ENCODE data around the gene OSBPL1A.
A peak's percentile ranks its signal among the peaks of the same experiment; 100 is the strongest.

OSBPL1A gene

DNA sequence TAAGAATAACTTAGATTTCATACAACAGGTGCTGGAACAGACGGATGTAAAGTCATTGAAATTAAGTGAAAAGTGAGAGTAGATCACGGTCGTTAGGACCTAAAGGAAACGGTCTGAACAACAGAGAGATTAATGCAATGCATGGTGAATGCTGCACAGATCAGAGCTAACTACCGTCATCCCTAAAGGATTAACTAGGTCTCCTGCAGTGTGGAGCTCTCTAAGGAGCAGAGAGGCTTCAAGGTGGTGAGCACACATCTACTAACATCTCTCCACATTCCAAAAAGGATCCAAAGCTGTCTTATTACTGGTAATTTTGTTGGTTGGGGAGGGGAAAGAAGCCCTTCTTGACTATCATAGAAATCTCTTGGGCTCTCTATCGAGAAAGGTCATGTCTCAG lies 183.5 kb downstream of the OSBPL1A start:
- no peak for DNase-seq

DNA sequence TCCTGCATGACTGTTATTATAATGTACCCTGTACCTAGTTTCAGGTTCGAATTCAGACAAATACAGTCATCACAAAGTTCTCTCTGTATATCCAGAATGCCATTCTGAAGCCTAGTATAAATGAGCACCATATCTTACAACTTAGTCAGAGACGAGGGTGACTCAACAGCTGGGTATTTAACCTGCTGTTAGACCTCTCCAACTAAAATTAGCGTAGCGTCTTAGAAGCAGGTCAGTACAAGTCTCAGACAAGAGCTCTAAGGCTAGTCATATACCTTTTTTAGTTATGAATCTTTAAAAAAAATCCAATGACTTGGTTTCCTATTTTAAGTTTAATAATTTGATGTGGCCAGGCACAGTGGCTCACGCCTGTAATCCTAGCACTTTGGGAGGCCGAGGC lies 184.7 kb downstream of the OSBPL1A start:
- DNase-seq = peak; percentile 67

DNA sequence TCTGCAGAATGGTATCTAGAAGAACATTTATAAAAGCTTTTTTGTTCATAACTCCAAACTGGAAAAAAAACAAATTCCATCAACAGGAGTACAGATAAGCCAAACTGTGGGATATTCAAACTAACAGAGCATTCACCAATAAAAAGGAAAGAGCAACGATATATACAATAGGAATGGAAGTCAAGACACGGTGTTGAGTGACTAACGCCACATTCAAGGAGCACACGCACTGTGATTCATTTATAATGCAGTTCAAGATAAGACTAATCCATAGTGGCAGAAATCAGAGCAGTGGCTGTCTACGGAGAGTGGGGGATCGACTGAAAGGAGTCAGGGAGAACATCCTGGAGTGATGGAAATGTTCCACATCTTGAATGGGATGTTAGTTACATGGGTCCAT lies 188.1 kb downstream of the OSBPL1A start:
- no peak for DNase-seq

DNA sequence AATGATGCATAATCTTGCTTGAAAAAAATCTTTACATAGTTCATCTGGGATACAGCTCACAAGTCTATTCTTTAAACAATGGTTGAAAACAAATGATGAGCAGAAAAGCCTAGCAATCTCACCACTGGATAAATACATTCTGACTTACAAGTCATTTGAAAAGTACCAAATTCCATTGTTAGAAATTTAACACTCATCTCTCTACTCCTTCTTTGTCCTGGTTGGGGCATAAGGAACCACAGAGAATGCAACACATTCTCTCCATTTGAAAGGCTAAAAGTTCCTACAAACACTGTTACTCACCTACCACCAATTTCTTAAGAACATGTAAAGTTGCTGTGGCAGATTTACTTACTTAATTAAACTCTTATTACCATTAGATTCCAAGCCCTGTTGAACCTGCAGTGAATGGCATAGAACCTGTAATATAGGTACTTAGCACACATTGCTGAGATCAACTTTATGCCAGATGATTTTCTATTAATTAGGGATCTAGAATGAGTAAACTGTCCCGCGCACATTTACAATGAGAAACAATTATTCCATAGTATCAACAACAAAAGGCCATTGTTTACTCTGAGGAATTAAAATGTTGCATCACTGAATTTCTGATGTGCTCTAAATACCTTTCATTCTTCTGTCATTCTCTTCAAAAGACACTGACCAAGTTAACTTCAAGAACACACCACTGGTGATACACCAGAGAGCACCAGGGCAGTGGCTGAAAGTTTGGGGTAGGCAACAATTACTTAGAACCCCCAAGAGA lies 189.2 kb downstream of the OSBPL1A start:
- DNase-seq = no peak

DNA sequence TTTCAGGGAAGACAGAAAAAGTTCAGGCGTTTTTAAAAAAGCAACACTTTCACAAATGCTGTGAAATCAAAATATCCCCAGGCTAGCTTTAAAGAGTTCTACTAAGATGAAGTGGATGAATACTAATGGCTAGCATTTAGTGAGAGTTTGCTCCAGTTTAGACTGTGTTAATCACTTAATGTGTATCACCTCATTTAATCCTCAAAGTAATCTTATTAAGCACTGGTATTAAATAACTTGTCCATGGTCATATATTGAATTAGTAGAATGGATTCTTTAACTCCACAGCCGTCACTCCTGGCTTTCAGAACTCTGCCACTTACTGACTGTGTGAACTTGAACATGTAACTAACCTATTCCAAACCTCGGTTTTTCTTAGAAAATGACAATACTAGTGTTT lies 192.7 kb downstream of the OSBPL1A start:
- DNase-seq = no peak

DNA sequence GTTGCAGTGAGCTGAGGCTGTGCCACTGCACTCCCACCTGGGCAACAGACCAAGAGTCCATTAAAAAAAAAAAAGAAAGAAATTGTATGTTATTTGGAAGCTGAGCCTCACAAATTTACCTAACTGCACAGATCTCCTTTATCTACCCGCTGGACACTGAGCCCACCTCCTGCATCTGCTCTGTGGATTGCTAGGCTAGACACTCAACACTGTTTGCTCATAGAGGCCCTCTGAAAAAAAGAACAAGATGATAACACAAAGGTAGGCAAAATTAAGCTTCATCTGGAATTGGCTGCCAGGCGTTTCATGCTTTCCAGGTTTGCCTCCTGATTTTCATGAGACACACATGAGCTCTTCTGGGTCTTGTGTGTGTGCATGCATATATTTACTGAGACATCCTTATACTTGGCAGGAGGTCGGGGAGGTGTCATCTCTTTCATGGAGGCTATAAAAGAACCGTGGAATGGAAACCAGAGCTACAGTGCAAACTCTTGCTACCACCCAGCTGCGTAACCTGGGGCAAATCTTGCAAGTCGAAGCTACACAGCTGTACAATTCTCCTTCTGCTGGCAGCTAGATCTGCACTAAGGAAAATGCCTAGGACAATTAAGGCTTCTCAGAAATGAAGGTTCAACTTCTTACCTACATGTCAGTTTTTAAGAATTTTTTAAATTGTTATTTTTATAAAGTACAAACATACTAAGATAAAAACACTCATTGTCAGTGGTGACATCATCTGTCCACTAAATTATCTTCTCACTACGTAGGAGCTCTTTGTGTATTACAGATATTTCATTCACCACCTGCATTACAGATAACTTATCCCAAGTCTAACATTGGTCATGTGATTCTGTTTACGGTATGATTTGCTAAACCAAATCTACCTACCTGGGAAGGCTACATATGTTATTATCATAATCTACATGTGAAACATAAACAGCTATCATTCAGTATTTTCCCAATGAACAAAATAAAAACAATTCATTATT lies 195.6 kb downstream of the OSBPL1A start:
- no peak for DNase-seq

DNA sequence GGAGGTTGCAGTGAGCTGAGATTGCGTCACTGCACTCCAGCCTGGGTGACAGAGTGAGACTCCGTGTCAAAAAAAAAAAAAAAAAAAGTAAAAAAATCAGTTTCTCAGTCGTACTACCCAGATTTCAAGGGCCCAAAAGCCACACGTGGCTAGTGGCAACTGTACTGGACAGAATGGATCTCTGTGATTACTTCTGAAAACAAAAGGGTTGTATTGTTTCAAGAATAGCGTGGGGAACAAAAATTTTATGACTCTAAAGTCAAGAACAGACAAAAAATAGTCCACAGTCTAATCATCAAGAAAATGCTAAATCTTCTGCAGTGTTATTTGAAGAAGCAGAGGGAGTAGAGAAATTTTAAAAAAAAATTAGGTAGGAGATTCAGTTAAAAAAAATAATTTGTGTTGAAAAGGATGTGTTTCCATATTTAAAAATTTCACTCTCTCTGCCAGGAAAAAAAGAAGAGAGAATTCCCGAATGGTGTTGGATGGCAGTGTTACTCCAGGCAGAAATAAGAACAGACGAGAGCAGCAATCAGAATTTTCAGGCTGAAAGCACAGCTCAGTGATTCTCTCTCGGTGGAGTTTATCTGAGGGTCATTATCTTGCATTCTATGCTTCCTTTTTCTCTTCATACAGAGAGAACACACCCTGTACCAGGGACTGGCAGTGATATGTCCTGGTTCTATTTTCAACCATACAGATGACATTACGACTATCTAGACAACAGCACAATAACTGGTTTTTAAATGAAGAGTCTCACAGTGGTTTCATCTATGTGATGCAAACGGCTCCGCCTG lies 196.9 kb downstream of the OSBPL1A start:
- DNase-seq = no peak

DNA sequence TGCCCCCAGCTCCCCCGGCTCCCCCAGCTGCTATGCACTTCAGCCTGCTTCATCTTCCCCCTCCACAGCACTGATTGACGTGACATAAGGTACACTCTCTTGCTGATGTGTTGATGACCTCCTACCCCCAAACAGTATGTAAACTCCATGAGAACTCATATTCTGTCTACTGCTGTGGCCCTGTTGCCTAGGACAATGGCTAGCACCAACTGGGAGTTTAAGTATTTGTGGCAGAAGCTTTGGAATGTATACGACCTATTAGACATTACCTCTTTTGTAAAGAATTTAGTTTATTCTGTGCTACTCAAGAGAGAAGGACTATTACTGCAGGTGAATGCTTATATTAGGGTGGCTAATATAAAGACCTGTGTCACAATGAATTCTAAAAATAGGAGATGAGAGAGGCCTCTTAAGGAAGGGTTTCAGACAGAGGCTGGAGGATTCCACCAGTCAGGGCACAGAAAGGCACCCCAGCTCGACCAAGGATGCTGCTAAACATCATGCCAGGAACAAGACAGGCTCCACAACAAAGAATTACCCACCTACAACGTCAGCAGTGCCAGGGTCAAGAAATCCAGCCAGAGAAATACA lies 198.2 kb downstream of the OSBPL1A start:
- no peak for DNase-seq

DNA sequence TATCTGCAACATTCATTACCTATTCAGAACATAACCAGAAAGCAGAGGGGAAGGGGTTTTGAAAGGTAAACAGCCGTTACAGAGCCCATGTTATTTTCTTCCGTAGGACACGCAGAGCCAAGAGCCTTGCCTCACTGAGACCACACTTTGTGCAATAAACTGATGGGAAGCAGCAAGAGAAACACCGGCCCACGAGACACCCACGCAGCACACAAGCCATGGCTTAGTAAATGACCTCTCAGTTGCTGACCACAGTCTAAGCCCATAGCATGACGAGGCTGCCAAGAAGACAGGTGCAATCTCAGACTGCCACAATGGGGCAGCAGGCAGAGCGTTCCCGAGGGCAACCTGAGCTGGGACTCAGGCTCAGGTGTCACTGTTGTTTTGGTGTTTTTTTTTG lies 199.2 kb downstream of the OSBPL1A start:
- DNase-seq = no peak

DNA sequence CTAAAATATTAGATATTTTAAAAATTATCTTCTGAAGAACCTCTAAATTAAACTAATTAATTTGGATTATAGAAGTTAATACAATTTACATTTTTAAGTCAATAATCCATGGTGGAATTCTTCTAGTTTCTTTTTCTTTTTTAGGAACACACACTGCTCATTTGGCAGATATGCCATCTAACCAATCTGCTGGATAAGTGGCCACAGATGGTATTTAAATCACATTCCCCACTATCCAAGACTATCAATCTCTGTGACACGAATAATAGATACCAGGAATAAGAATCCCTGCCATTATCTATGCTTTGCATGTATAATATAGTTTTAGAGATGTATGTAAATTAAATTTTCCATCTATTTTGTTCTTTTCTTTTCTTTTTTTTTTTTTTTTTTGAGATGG lies 200.2 kb downstream of the OSBPL1A start:
- no peak for DNase-seq

DNA sequence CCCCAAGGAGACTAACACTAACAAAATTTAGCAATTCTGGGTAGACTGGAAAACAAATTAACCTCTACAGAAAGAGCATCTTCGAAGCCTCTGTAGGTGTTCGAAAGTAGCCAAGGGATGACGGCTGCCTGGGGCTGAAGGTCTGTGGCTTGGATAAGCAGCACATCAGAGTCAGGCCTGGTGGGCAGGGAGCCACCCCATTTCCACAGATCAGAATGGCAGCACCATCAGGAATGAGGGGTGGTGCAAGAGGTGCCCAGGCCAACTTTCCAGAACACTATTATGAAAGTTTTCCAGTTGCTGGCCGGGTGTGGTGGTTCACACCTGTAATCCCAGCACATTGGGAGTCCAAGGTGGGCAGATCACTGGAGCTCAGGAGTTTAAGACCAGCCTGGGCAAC lies 200.9 kb downstream of the OSBPL1A start:
- DNase-seq = no peak

DNA sequence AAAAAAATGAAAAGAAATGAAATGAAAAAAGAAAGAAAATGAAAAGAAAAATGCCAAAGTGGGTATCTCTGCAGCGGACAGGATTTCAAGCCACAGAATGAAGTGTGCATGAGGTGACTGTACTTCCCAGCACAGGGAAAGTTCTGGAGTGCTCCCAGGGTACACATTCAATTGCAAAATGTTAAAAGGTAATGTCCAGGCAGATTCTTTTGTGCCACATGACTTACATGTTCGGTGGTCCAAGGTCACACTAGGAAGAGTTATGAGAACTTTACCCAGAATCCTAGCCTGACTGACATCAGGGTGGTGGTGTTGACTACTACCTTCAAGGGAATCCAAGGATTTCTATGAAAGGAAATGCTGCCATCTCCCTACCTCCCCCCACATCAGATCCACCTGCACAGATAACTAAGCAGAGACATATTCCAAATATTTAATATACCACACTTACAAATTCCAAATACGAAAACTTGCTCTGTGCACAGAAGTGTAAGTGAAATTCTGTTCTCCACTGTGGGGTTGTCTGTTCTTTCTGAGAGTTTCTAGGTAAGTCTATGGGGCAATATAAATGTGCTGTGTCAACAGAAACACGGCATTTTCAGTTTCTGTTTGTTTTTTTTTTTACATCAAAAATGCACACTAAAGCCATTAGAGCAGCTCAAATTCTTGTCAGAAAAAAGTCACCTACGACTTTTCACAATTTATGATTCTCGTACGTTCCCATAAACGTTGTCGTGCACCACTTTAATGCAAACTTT lies 202.1 kb downstream of the OSBPL1A start:
- DNase-seq = no peak

DNA sequence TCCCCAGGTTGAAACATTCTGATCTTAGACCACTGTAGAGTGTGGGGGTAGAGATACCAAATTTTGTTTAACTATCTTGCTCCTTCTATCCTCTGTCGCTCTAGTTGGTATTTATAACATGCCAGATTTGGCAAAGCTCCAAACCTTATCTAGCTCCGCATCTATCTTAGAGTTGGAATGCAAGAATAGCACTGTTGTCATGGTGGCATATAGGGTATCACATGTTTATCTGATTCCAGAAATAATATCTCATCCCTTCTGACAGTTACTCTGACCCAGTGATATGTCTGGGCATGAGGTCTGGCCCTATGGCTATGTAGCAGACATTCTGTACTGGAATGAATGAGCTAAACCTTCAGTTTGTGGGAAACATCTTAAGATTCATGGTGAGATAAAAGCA lies 207.0 kb downstream of the OSBPL1A start:
- peak; percentile 20 for DNase-seq

DNA sequence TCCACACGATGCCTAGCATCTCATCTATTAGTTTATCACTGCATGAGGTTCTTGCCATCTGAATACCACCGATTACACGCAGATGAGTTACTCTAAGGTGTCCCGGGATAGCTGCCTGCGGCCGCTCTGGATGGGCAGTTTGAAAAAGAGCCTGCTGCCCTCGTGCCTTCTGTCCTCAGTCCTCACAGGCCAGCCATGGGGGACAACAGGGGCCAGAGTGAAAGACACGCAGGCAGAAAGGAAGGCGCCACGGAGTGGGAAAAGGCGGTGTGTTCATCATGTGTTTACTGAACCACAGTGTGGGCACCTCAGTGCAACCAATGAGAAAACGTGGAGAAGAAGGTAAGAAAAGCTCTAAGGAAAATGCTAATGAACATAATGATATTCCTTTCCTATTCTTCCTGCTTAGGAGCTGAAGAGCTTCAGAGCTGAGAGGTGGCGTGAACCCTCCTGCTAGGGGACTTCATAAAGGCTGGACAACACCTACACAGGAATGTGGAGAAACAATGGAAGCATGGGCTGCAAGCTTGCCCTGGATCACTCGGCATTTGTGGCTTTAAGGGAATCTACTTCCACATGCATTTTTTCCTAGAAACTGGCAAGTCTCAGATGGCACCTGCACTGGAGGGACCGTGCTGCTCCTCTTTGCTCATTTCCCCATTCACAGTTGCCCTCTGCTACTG lies 207.8 kb downstream of the OSBPL1A start:
- no peak for DNase-seq

DNA sequence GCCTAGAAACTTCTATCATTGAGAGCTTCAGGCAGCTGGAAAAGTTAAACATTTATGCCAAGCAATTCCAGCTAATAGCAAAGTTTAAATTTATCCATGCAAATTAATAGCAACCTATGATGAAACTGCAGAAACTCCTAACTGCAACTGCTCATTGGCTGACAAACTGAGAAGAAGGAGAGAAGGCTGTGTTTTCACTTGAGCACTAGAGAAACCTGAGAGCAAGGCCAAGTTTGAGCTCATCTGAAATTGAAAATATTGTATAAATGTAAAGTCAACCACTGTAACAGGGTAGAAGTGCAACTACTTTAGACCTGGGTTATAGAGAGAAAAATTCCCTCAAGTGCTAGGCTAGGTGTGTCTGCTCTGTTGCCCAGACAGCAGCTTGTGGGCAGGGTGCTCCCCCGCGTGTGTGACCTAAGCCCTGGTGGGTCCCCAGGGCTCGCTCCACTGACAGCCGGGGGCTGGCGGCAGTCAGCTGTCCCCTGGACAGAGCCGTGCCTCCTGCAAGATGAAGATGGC lies 208.6 kb downstream of the OSBPL1A start:
- no peak for DNase-seq

DNA sequence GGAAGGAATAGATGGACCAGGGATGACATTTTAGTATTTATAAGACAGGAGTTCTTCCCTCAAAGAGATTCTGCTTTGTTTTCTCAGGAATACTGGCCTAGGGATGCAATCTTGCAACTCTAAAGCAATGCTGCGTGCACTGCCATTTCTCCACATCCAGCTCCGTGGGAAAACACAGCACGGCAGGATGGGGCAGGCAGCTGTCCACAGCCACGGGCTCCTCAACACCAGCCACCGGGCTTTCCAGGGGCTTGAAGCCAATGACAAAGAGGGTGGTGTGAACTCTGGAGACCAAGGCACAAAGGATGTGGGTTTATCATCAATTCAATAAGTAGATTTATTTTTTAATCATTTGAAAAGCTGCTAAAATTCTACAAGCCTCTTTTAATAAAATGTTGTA lies 209.5 kb downstream of the OSBPL1A start:
- DNase-seq = no peak

DNA sequence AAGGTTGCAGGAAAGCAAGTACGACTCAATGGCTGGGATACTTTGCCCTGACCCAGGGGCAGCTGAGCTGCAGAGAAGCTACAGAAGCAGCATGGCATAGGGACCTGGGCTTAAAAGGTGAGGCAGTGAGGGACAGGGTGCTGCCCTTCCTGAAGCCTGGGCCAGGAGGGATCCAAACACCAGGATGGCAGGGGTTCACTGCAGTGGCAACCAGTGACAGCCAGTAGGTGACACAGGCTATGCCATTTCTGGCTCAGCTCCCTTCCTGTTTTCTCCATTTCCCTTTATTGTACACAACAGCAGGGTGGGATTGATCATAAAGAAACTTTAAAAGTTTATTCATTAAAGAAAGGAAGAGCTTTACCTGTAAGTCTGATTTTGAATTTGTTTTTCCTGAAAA lies 209.9 kb downstream of the OSBPL1A start:
- DNase-seq = no peak

DNA sequence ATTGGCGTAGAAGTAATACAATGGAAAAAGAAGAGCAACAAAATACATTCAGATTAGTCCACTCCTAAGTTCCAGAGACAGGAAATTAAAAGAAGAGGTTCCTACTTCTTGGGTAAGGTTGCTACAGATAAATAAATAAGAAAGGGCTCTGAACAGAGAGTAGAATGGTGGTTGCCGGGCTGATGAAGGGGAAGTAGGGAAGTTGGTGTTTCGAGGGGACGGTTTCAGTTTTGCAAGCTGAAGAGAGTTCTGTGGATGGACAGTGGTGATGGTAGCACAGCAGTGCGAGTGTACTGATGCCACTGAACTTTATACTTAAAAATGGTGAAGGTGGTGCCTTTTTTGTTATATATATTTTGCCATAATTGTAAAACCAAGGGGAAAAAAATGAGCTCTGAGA lies 210.6 kb downstream of the OSBPL1A start:
- DNase-seq = no peak

DNA sequence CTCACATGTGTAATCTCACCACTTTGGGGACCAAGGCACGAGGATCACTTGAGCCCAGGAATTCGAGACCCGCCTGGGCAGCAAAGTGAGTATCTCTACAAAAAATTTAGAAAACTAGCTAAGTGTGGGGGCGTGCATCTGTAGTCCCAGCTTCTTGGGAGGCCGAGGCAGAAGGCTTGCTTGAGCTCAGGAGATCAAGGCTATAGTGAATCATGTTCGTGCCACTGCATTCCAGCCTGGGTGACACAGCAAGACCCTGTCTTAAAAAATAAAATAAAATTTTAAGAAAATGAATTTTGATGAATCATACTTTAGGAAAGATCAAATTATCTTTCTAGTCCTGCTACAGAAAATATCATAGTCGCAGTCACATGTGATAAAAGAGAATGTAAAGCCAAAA lies 211.8 kb downstream of the OSBPL1A start:
- peak; percentile 76 for DNase-seq

DNA sequence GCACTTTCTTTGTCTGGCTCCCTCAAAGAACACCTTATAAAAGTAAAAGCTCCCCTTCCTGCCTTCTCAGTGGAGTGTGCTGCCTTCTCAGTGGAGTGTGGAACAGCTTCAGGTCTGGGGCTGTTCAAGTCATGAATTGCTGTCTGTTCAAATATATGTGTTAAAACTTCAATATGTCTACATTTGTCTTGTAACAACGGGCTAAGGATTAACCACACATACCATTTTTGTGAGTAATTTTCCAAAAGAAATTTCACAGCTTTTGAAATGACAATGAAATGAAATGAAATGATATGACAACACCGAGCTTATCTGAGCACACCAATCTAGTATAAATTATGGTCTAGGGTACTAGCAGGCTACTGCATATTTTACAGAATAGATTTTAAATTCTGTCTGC lies 215.8 kb downstream of the OSBPL1A start:
- peak; percentile 68 for DNase-seq

DNA sequence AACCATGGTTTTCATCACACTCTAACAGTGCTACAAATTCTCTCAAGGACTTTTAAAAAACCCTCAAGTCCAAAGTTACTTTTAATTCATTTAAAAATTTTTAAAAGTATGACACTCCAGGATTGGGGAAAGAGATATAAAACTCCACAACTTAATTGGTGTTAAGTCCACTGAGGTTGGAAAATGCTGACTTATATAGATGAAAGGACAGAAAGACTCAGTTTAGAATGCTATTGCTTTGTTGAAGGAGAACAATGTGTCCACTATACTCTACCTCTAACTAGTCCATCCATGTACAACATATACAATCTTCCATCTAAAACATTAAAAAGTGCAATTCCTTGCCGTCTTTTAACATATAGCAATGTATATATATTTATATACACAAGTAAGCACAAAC lies 217.6 kb downstream of the OSBPL1A start:
- no peak for DNase-seq

Measured in fibroblast of skin of scalp (primary cell).